ENCODE data around the gene HYAL3. TPM values are rescaled to one million over a fixed set of nuclear protein-coding genes. Genes with fewer than 3 reads are reported as not detected.

The HYAL3 gene
- total RNA-seq, 1 experiment from 2014 or later, result 10.3 TPM

GRCh38 chr3:50345008-50345407, 45.8 kb upstream of the HYAL3 start (continued):
- TF ChIP-seq EZH2phosphoT487 (IDR thresholded peaks at IDR 0.05; ENCODE audit: borderline replicate concordance) (no peak), POLR2AphosphoS5 (IDR thresholded peaks at IDR 0.05; ENCODE audit: low read depth, low read length) (no peak), JUND (IDR thresholded peaks at IDR 0.05) (no peak), RAD21 (IDR thresholded peaks at IDR 0.05; ENCODE audit: low read depth) (no peak), SP1 (IDR thresholded peaks at IDR 0.05; ENCODE audit: low read depth) (no peak), CEBPB (IDR thresholded peaks at IDR 0.05; ENCODE audit: low read depth) (no peak)

- no peak overlapping the region for H3K4me2 ChIP-seq (ENCODE audit: low read length)
- H4K20me1 ChIP-seq (ENCODE audit: insufficient read depth), result no peaks in the 10 kb centered on the region
- no peaks in the 10 kb centered on the region for H3K9me2 ChIP-seq (ENCODE audit: insufficient read depth)
- H3K4me3 ChIP-seq (replicated peaks in 1 of 2; ENCODE audit: low read depth in 1 of 2, low read length in 2 of 2), result no peak overlapping the region
- TF ChIP-seq CTCF (IDR thresholded peaks at IDR 0.05 in 2 of 3, conservative IDR thresholded peaks at IDR 0.05 in 1 of 3; ENCODE audit: borderline replicate concordance in 1 of 3, insufficient read depth in 1 of 3, low read depth in 2 of 3, low read length in 2 of 3), result peak in 2 of 3 experiments; percentile 24 to 32; a peak in 2 of 6 replicates
- TF ChIP-seq FOSL1 (IDR thresholded peaks at IDR 0.05; ENCODE audit: low read depth), result no peak
- H3K9me3 ChIP-seq (ENCODE audit: control insufficient read depth in 1 of 2, insufficient read depth in 1 of 2, low read depth in 1 of 2, low read length in 2 of 2), result no peaks in the 10 kb centered on the region
- no peak overlapping the region for H3K9ac ChIP-seq (ENCODE audit: low read length)
- BruUV-seq (replicated peaks), result no TSS peak
- H3K27me3 ChIP-seq (ENCODE audit: insufficient read depth, low read length), result no peaks in the 10 kb centered on the region
- RAD21 ChIA-PET (ENCODE audit: low non-redundant PET in 1 of 2, low total read pairs in 2 of 2, uncharacterized antibody in 2 of 2, unreplicated experiment in 2 of 2), result no interaction called here
- DNase-seq (ENCODE audit: low read depth, low spot score), result no peak
- H2AFZ ChIP-seq (ENCODE audit: low read depth, low read length, poor library complexity, severe bottlenecking), result no peak overlapping the region
- no peak overlapping the region for H3K27ac ChIP-seq (ENCODE audit: low read depth, low read length)
- H3K79me2 ChIP-seq (ENCODE audit: insufficient read depth, low read length), result peaks cover 21% of the 10 kb centered on the region
- peaks cover 24 to 60% of the 10 kb centered on the region in 2 experiments for H3K4me1 ChIP-seq (ENCODE audit: control insufficient read depth in 1 of 2, insufficient read depth in 2 of 2, low read length in 2 of 2)
- POLR2A ChIA-PET, result no interaction called here
- CTCF ChIA-PET, result no interaction called here
- ATAC-seq, result no peak
- intact Hi-C loops (cut with micrococcal nuclease), result no loop called here
- peaks cover 0 to 3% of the 10 kb centered on the region in 2 experiments; a peak in 1 of 4 replicates for H3K36me3 ChIP-seq (ENCODE audit: control insufficient read depth in 1 of 2, insufficient read depth in 2 of 2, low read length in 2 of 2)
These were observed 43.8 kb upstream of the HYAL3 start for GRCh38 chr3:50342813-50343633.

All from HCT116 (cell line).